ENCODE results near the gene LSM7. TPM values are rescaled to one million over a fixed set of nuclear protein-coding genes. Genes with fewer than 3 reads are reported as not detected.

Gene LSM7
- total RNA-seq, 4 donors from 2014 or later = 97.8 to 163 (median 128) TPM

- DNase-seq = no peak
- 77 to 88% methylated on average over 3 to 5 of the region's 19 CpGs for WGBS, 2 donors
- Histone ChIP-seq H3K36me3 (no peaks in the 10 kb centered on the region), H3K4me1 (peaks cover 8 to 24% (median 13%) of the 10 kb centered on the region in 3 donors), H3K4me3 (no peak overlapping the region), H3K9me3 (no peaks in the 10 kb centered on the region), H3K27ac (no peak overlapping the region), H3K27me3 (peaks cover 0 to 98% (median 16%) of the 10 kb centered on the region in 4 donors)
- intact Hi-C loops (cut with DNase I) = no loop called here
- no peak for TF ChIP-seq CTCF (IDR thresholded peaks at IDR 0.05)
- no peak for TF ChIP-seq POLR2A (IDR thresholded peaks at IDR 0.05)
These were observed 22.7 kb downstream of the LSM7 start for GRCh38 chr19:2305452-2306280.

GRCh38 chr19:2303211-2303798, 25.1 kb downstream of the LSM7 start:
- H3K4me1 ChIP-seq = peaks cover 8 to 21% (median 13%) of the 10 kb centered on the region in 3 donors
- intact Hi-C loops (cut with DNase I) = no loop called here
- no peak overlapping the region for H3K27ac ChIP-seq
- peaks cover 0 to 79% (median 16%) of the 10 kb centered on the region in 4 donors for H3K27me3 ChIP-seq
- no peaks in the 10 kb centered on the region for H3K36me3 ChIP-seq
- no peaks in the 10 kb centered on the region for H3K9me3 ChIP-seq
- 72 to 83% methylated on average over 14 to 19 of the region's 26 CpGs for WGBS, 2 donors
- TF ChIP-seq POLR2A (IDR thresholded peaks at IDR 0.05) = no peak
- TF ChIP-seq CTCF (IDR thresholded peaks at IDR 0.05) = no peak
- DNase-seq = no peak
- no peak overlapping the region for H3K4me3 ChIP-seq

- Histone ChIP-seq H3K27ac (no peak overlapping the region), H3K27me3 (peaks cover 0 to 72% (median 14%) of the 10 kb centered on the region in 4 donors), H3K4me3 (peak overlapping the region in 2 of 4 donors; percentile 5 to 49), H3K9me3 (no peaks in the 10 kb centered on the region), H3K36me3 (no peaks in the 10 kb centered on the region), H3K4me1 (peaks cover 8 to 15% (median 10%) of the 10 kb centered on the region in 3 donors)
- intact Hi-C loops (cut with DNase I) = no loop called here
- WGBS, 2 donors = 17 to 33% methylated on average over 14 to 18 of the region's 62 CpGs
- DNase-seq = no peak
- no peak for TF ChIP-seq CTCF (IDR thresholded peaks at IDR 0.05)
- no peak for TF ChIP-seq POLR2A (IDR thresholded peaks at IDR 0.05)
These were observed 25.8 kb downstream of the LSM7 start for GRCh38 chr19:2302319-2303210.

GRCh38 chr19:2300533-2300932, 27.9 kb downstream of the LSM7 start:
- intact Hi-C loops (cut with DNase I) = no loop called here
- TF ChIP-seq CTCF (IDR thresholded peaks at IDR 0.05) (no peak), POLR2A (IDR thresholded peaks at IDR 0.05) (no peak)
- H3K27ac ChIP-seq = no peak overlapping the region
- H3K27me3 ChIP-seq = peaks cover 0 to 62% (median 7%) of the 10 kb centered on the region in 4 donors
- WGBS, 2 donors = 77 to 79% methylated on average over 15 to 16 of the region's 17 CpGs
- peaks cover 8 to 16% (median 9%) of the 10 kb centered on the region in 3 donors for H3K4me1 ChIP-seq
- DNase-seq = no peak
- H3K4me3 ChIP-seq = no peak overlapping the region
- H3K36me3 ChIP-seq = no peaks in the 10 kb centered on the region
- H3K9me3 ChIP-seq = no peaks in the 10 kb centered on the region
